ENCODE data around the gene KLF5. TPM values are rescaled to one million over a fixed set of nuclear protein-coding genes. Genes with fewer than 3 reads are reported as not detected.

Gene KLF5
- total RNA-seq, 4 donors from 2014 or later: 9.8 to 15.6 (median 10.9) TPM

GRCh38 chr13:73075546-73075945, 16.7 kb downstream of the KLF5 start:
- H3K4me1 ChIP-seq: peaks cover 7 to 11% of the 10 kb centered on the region in 2 donors
- H3K27ac ChIP-seq: no peak overlapping the region
- in situ Hi-C loops (cut with MboI; ENCODE audit: low sequenced_read_pairs in 4 of 4): no loop called here
- no peak for DNase-seq
- H3K4me3 ChIP-seq: no peak overlapping the region
- no peaks in the 10 kb centered on the region for H3K9me3 ChIP-seq
- no peak for ATAC-seq
- TF ChIP-seq CTCF (IDR thresholded peaks at IDR 0.05 in 4 of 5, conservative IDR thresholded peaks at IDR 0.05 in 1 of 5) (no peak), POLR2A (IDR thresholded peaks at IDR 0.05) (no peak)
- intact Hi-C loops (cut with DNase I; ENCODE audit: low total_unique reads): no loop called here
- H3K27me3 ChIP-seq: no peaks in the 10 kb centered on the region
- H3K36me3 ChIP-seq: peaks cover 0 to 25% of the 10 kb centered on the region in 2 donors

- peaks cover 7 to 11% of the 10 kb centered on the region in 2 donors for H3K4me1 ChIP-seq
- intact Hi-C loops (cut with DNase I; ENCODE audit: low total_unique reads): no loop called here
- no peak for DNase-seq
- H3K36me3 ChIP-seq: peaks cover 0 to 25% of the 10 kb centered on the region in 2 donors
- in situ Hi-C loops (cut with MboI; ENCODE audit: low sequenced_read_pairs in 4 of 4): no loop called here
- TF ChIP-seq POLR2A (IDR thresholded peaks at IDR 0.05) (no peak), CTCF (IDR thresholded peaks at IDR 0.05 in 4 of 5, conservative IDR thresholded peaks at IDR 0.05 in 1 of 5) (no peak)
- H3K27ac ChIP-seq: no peak overlapping the region
- no peak overlapping the region for H3K4me3 ChIP-seq
- H3K9me3 ChIP-seq: no peaks in the 10 kb centered on the region
- H3K27me3 ChIP-seq: no peaks in the 10 kb centered on the region
- ATAC-seq: no peak
Measured at GRCh38 chr13:73075954-73076353, 17.1 kb downstream of the KLF5 start.

- Histone ChIP-seq H3K4me3 (no peak overlapping the region), H3K36me3 (peaks cover 0 to 25% of the 10 kb centered on the region in 2 donors), H3K9me3 (no peaks in the 10 kb centered on the region), H3K27me3 (no peaks in the 10 kb centered on the region), H3K4me1 (peaks cover 0 to 5% of the 10 kb centered on the region in 2 donors), H3K27ac (no peak overlapping the region)
- in situ Hi-C loops (cut with MboI; ENCODE audit: low sequenced_read_pairs in 4 of 4): no loop called here
- DNase-seq (no peak), ATAC-seq (no peak)
- intact Hi-C loops (cut with DNase I; ENCODE audit: low total_unique reads): no loop called here
- TF ChIP-seq CTCF (IDR thresholded peaks at IDR 0.05 in 4 of 5, conservative IDR thresholded peaks at IDR 0.05 in 1 of 5) (no peak), POLR2A (IDR thresholded peaks at IDR 0.05) (no peak)
Measured at GRCh38 chr13:73077865-73078264, 19.1 kb downstream of the KLF5 start.

- intact Hi-C loops (cut with DNase I; ENCODE audit: low total_unique reads) (no loop called here), in situ Hi-C loops (cut with MboI; ENCODE audit: low sequenced_read_pairs in 4 of 4) (no loop called here)
- H3K4me3 ChIP-seq: no peak overlapping the region
- TF ChIP-seq POLR2A (IDR thresholded peaks at IDR 0.05) (no peak), CTCF (IDR thresholded peaks at IDR 0.05 in 4 of 5, conservative IDR thresholded peaks at IDR 0.05 in 1 of 5) (no peak)
- no peaks in the 10 kb centered on the region for H3K9me3 ChIP-seq
- ATAC-seq (no peak), DNase-seq (no peak)
- H3K27me3 ChIP-seq: no peaks in the 10 kb centered on the region
- H3K36me3 ChIP-seq: peaks cover 0 to 25% of the 10 kb centered on the region in 2 donors
- H3K4me1 ChIP-seq: no peaks in the 10 kb centered on the region
- no peak overlapping the region for H3K27ac ChIP-seq
Measured at GRCh38 chr13:73079359-73079758, 20.6 kb downstream of the KLF5 start.

GRCh38 chr13:73081256-73081915, 22.6 kb downstream of the KLF5 start:
- H3K4me3 ChIP-seq: no peak overlapping the region
- TF ChIP-seq CTCF (IDR thresholded peaks at IDR 0.05 in 4 of 5, conservative IDR thresholded peaks at IDR 0.05 in 1 of 5) (no peak), POLR2A (IDR thresholded peaks at IDR 0.05) (no peak)
- H3K27ac ChIP-seq: no peak overlapping the region
- in situ Hi-C loops (cut with MboI; ENCODE audit: low sequenced_read_pairs in 4 of 4): no loop called here
- H3K36me3 ChIP-seq: peaks cover 0 to 11% of the 10 kb centered on the region in 2 donors
- DNase-seq (no peak), ATAC-seq (no peak)
- H3K27me3 ChIP-seq: no peaks in the 10 kb centered on the region
- no peaks in the 10 kb centered on the region for H3K9me3 ChIP-seq
- intact Hi-C loops (cut with DNase I; ENCODE audit: low total_unique reads): no loop called here
- no peaks in the 10 kb centered on the region for H3K4me1 ChIP-seq
